HL-60 (cell line): ENCODE measurements around the gene ZNF808.
"Not testable (repeated sequence)": the region's sequence is repeated elsewhere in the genome, so short reads cannot be mapped to it uniquely, and the experiment has no call there.

Experiments
- GABPA ChIP-seq: IDR thresholded peaks from 2 replicates; pipeline ENCODE4 v1.6.1; 2012; ENCODE audit warnings: low read depth
- POLR2AphosphoS5 ChIP-seq: IDR thresholded peaks from 2 replicates; pipeline ENCODE4 v1.6.1; 2012; ENCODE audit warnings: low read depth
- SPI1 ChIP-seq: IDR thresholded peaks from 2 replicates; pipeline ENCODE4 v1.6.1; 2012; ENCODE audit warnings: low read depth, mild to moderate bottlenecking, borderline replicate concordance
- TF ChIP-seq, protein P1 (sequence below): IDR thresholded peaks from one replicate; pipeline ENCODE4 v1.5.1; 2011; ENCODE audit warnings: low read length, control low read depth, inconsistent platforms; ENCODE audit not compliant: insufficient read depth
- TF ChIP-seq, protein P2 (sequence below): IDR thresholded peaks from 2 replicates; pipeline ENCODE4 v1.6.1; 2012; ENCODE audit warnings: low read depth; ENCODE audit not compliant: insufficient replicate concordance

DNA sequence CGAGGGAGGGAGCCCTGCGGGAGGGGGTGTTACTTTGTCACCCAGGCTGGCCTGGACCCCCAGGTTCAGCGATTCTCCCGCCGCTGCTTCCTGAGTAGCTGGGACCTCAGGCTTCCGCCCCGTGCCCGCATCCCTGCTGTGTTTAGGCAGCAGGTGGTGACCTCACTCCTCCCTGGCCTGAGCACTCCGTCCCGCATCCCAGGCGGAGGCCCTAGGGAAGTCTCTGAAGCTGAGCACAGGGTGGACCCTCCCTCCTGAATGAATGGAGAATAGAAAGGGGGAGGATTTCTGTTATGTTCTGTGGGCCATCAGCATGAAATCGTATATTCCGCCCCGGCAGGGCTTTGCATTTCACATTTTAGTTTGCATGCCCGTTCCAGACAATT is 7.9 kb downstream of the ZNF808 start:
- TF ChIP-seq, protein P1, sequence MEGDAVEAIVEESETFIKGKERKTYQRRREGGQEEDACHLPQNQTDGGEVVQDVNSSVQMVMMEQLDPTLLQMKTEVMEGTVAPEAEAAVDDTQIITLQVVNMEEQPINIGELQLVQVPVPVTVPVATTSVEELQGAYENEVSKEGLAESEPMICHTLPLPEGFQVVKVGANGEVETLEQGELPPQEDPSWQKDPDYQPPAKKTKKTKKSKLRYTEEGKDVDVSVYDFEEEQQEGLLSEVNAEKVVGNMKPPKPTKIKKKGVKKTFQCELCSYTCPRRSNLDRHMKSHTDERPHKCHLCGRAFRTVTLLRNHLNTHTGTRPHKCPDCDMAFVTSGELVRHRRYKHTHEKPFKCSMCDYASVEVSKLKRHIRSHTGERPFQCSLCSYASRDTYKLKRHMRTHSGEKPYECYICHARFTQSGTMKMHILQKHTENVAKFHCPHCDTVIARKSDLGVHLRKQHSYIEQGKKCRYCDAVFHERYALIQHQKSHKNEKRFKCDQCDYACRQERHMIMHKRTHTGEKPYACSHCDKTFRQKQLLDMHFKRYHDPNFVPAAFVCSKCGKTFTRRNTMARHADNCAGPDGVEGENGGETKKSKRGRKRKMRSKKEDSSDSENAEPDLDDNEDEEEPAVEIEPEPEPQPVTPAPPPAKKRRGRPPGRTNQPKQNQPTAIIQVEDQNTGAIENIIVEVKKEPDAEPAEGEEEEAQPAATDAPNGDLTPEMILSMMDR = not testable (repeated sequence)
- not testable (repeated sequence) for TF ChIP-seq POLR2AphosphoS5, GABPA, SPI1
- TF ChIP-seq, protein P2, sequence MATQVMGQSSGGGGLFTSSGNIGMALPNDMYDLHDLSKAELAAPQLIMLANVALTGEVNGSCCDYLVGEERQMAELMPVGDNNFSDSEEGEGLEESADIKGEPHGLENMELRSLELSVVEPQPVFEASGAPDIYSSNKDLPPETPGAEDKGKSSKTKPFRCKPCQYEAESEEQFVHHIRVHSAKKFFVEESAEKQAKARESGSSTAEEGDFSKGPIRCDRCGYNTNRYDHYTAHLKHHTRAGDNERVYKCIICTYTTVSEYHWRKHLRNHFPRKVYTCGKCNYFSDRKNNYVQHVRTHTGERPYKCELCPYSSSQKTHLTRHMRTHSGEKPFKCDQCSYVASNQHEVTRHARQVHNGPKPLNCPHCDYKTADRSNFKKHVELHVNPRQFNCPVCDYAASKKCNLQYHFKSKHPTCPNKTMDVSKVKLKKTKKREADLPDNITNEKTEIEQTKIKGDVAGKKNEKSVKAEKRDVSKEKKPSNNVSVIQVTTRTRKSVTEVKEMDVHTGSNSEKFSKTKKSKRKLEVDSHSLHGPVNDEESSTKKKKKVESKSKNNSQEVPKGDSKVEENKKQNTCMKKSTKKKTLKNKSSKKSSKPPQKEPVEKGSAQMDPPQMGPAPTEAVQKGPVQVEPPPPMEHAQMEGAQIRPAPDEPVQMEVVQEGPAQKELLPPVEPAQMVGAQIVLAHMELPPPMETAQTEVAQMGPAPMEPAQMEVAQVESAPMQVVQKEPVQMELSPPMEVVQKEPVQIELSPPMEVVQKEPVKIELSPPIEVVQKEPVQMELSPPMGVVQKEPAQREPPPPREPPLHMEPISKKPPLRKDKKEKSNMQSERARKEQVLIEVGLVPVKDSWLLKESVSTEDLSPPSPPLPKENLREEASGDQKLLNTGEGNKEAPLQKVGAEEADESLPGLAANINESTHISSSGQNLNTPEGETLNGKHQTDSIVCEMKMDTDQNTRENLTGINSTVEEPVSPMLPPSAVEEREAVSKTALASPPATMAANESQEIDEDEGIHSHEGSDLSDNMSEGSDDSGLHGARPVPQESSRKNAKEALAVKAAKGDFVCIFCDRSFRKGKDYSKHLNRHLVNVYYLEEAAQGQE = not testable (repeated sequence)
